ENCODE data around the gene PHC1.

PHC1 gene

GRCh38 chr12:8950702-8951478 lies 36.6 kb downstream of the PHC1 start:
- Histone ChIP-seq H3K9me3 (ENCODE audit: control insufficient read depth in 1 of 2, low read length in 2 of 2) (no peaks in the 10 kb centered on the region), H3K27me3 (ENCODE audit: low read depth, low read length) (no peaks in the 10 kb centered on the region), H3K4me3 (ENCODE audit: low read depth in 1 of 2, low read length in 2 of 2) (peak overlapping the region; percentile 89 to 98), H3K36me3 (ENCODE audit: control insufficient read depth in 1 of 2, insufficient read depth in 2 of 2, low read length in 2 of 2) (peaks cover 5 to 8% of the 10 kb centered on the region in 2 donors), H3K27ac (ENCODE audit: low read length) (peak overlapping the region; percentile 97), H3K4me1 (ENCODE audit: control insufficient read depth in 1 of 2, insufficient read depth in 2 of 2, low read length in 2 of 2) (peaks cover 3 to 19% of the 10 kb centered on the region in 2 donors)

GRCh38 chr12:8951744-8952143 lies 37.4 kb downstream of the PHC1 start:
- Histone ChIP-seq H3K27me3 (ENCODE audit: low read depth, low read length) (no peaks in the 10 kb centered on the region), H3K27ac (ENCODE audit: low read length) (no peak overlapping the region), H3K36me3 (ENCODE audit: control insufficient read depth in 1 of 2, insufficient read depth in 2 of 2, low read length in 2 of 2) (peaks cover 0 to 4% of the 10 kb centered on the region in 2 donors), H3K4me1 (ENCODE audit: control insufficient read depth in 1 of 2, insufficient read depth in 2 of 2, low read length in 2 of 2) (peaks cover 3 to 19% of the 10 kb centered on the region in 2 donors), H3K4me3 (ENCODE audit: low read depth in 1 of 2, low read length in 2 of 2) (no peak overlapping the region), H3K9me3 (ENCODE audit: control insufficient read depth in 1 of 2, low read length in 2 of 2) (no peaks in the 10 kb centered on the region)

GRCh38 chr12:8953773-8954402 lies 39.6 kb downstream of the PHC1 start:
- H3K27me3 ChIP-seq (ENCODE audit: low read depth, low read length): no peaks in the 10 kb centered on the region
- no peak overlapping the region for H3K4me3 ChIP-seq (ENCODE audit: low read depth in 1 of 2, low read length in 2 of 2)
- H3K36me3 ChIP-seq (ENCODE audit: control insufficient read depth in 1 of 2, insufficient read depth in 2 of 2, low read length in 2 of 2): peaks cover 0 to 4% of the 10 kb centered on the region in 2 donors
- H3K9me3 ChIP-seq (ENCODE audit: control insufficient read depth in 1 of 2, low read length in 2 of 2): no peaks in the 10 kb centered on the region
- H3K4me1 ChIP-seq (ENCODE audit: control insufficient read depth in 1 of 2, insufficient read depth in 2 of 2, low read length in 2 of 2): no peaks in the 10 kb centered on the region
- H3K27ac ChIP-seq (ENCODE audit: low read length): no peak overlapping the region

- Histone ChIP-seq H3K36me3 (ENCODE audit: control insufficient read depth in 1 of 2, insufficient read depth in 2 of 2, low read length in 2 of 2) (peaks cover 0 to 4% of the 10 kb centered on the region in 2 donors), H3K9me3 (ENCODE audit: control insufficient read depth in 1 of 2, low read length in 2 of 2) (no peaks in the 10 kb centered on the region), H3K27me3 (ENCODE audit: low read depth, low read length) (no peaks in the 10 kb centered on the region), H3K27ac (ENCODE audit: low read length) (no peak overlapping the region), H3K4me1 (ENCODE audit: control insufficient read depth in 1 of 2, insufficient read depth in 2 of 2, low read length in 2 of 2) (no peaks in the 10 kb centered on the region), H3K4me3 (ENCODE audit: low read depth in 1 of 2, low read length in 2 of 2) (no peak overlapping the region)
Measured at GRCh38 chr12:8956073-8956472, 41.8 kb downstream of the PHC1 start.

GRCh38 chr12:8956772-8957171 lies 42.5 kb downstream of the PHC1 start:
- Histone ChIP-seq H3K4me3 (ENCODE audit: low read depth in 1 of 2, low read length in 2 of 2) (no peak overlapping the region), H3K36me3 (ENCODE audit: control insufficient read depth in 1 of 2, insufficient read depth in 2 of 2, low read length in 2 of 2) (peaks cover 0 to 4% of the 10 kb centered on the region in 2 donors), H3K9me3 (ENCODE audit: control insufficient read depth in 1 of 2, low read length in 2 of 2) (no peaks in the 10 kb centered on the region), H3K4me1 (ENCODE audit: control insufficient read depth in 1 of 2, insufficient read depth in 2 of 2, low read length in 2 of 2) (no peaks in the 10 kb centered on the region), H3K27me3 (ENCODE audit: low read depth, low read length) (no peaks in the 10 kb centered on the region), H3K27ac (ENCODE audit: low read length) (no peak overlapping the region)

- no peaks in the 10 kb centered on the region for H3K27me3 ChIP-seq (ENCODE audit: low read depth, low read length)
- no peak overlapping the region for H3K4me3 ChIP-seq (ENCODE audit: low read depth in 1 of 2, low read length in 2 of 2)
- no peaks in the 10 kb centered on the region for H3K9me3 ChIP-seq (ENCODE audit: control insufficient read depth in 1 of 2, low read length in 2 of 2)
- H3K4me1 ChIP-seq (ENCODE audit: control insufficient read depth in 1 of 2, insufficient read depth in 2 of 2, low read length in 2 of 2): no peaks in the 10 kb centered on the region
- no peak overlapping the region for H3K27ac ChIP-seq (ENCODE audit: low read length)
- peaks cover 0 to 4% of the 10 kb centered on the region in 2 donors for H3K36me3 ChIP-seq (ENCODE audit: control insufficient read depth in 1 of 2, insufficient read depth in 2 of 2, low read length in 2 of 2)
Measured at GRCh38 chr12:8957561-8957960, 43.3 kb downstream of the PHC1 start.

- no peak overlapping the region for H3K27ac ChIP-seq (ENCODE audit: low read length)
- peaks cover 0 to 4% of the 10 kb centered on the region in 2 donors for H3K36me3 ChIP-seq (ENCODE audit: control insufficient read depth in 1 of 2, insufficient read depth in 2 of 2, low read length in 2 of 2)
- H3K9me3 ChIP-seq (ENCODE audit: control insufficient read depth in 1 of 2, low read length in 2 of 2): no peaks in the 10 kb centered on the region
- H3K4me1 ChIP-seq (ENCODE audit: control insufficient read depth in 1 of 2, insufficient read depth in 2 of 2, low read length in 2 of 2): no peaks in the 10 kb centered on the region
- no peaks in the 10 kb centered on the region for H3K27me3 ChIP-seq (ENCODE audit: low read depth, low read length)
- no peak overlapping the region for H3K4me3 ChIP-seq (ENCODE audit: low read depth in 1 of 2, low read length in 2 of 2)
Measured at GRCh38 chr12:8958066-8958465, 43.8 kb downstream of the PHC1 start.

GRCh38 chr12:8960176-8960575 lies 45.9 kb downstream of the PHC1 start:
- Histone ChIP-seq H3K36me3 (ENCODE audit: control insufficient read depth in 1 of 2, insufficient read depth in 2 of 2, low read length in 2 of 2) (no peaks in the 10 kb centered on the region), H3K4me3 (ENCODE audit: low read depth in 1 of 2, low read length in 2 of 2) (no peak overlapping the region), H3K9me3 (ENCODE audit: control insufficient read depth in 1 of 2, low read length in 2 of 2) (no peaks in the 10 kb centered on the region), H3K27me3 (ENCODE audit: low read depth, low read length) (no peaks in the 10 kb centered on the region), H3K4me1 (ENCODE audit: control insufficient read depth in 1 of 2, insufficient read depth in 2 of 2, low read length in 2 of 2) (no peaks in the 10 kb centered on the region), H3K27ac (ENCODE audit: low read length) (no peak overlapping the region)

GRCh38 chr12:8968761-8969160 lies 54.5 kb downstream of the PHC1 start:
- H3K4me3 ChIP-seq (ENCODE audit: low read depth in 1 of 2, low read length in 2 of 2): peak overlapping the region in 1 of 2 donors; percentile 38
- H3K4me1 ChIP-seq (ENCODE audit: control insufficient read depth in 1 of 2, insufficient read depth in 2 of 2, low read length in 2 of 2): no peaks in the 10 kb centered on the region
- peaks cover 5 to 26% of the 10 kb centered on the region in 2 donors for H3K9me3 ChIP-seq (ENCODE audit: control insufficient read depth in 1 of 2, low read length in 2 of 2)
- no peaks in the 10 kb centered on the region for H3K27me3 ChIP-seq (ENCODE audit: low read depth, low read length)
- H3K36me3 ChIP-seq (ENCODE audit: control insufficient read depth in 1 of 2, insufficient read depth in 2 of 2, low read length in 2 of 2): no peaks in the 10 kb centered on the region
- no peak overlapping the region for H3K27ac ChIP-seq (ENCODE audit: low read length)

GRCh38 chr12:8969861-8970411 lies 55.6 kb downstream of the PHC1 start:
- Histone ChIP-seq H3K4me1 (ENCODE audit: control insufficient read depth in 1 of 2, insufficient read depth in 2 of 2, low read length in 2 of 2) (no peaks in the 10 kb centered on the region), H3K27ac (ENCODE audit: low read length) (no peak overlapping the region), H3K27me3 (ENCODE audit: low read depth, low read length) (no peaks in the 10 kb centered on the region), H3K9me3 (ENCODE audit: control insufficient read depth in 1 of 2, low read length in 2 of 2) (peaks cover 5 to 31% of the 10 kb centered on the region in 2 donors), H3K36me3 (ENCODE audit: control insufficient read depth in 1 of 2, insufficient read depth in 2 of 2, low read length in 2 of 2) (no peaks in the 10 kb centered on the region), H3K4me3 (ENCODE audit: low read depth in 1 of 2, low read length in 2 of 2) (no peak overlapping the region)

- H3K27ac ChIP-seq (ENCODE audit: low read length): no peak overlapping the region
- no peaks in the 10 kb centered on the region for H3K36me3 ChIP-seq (ENCODE audit: control insufficient read depth in 1 of 2, insufficient read depth in 2 of 2, low read length in 2 of 2)
- peaks cover 5 to 31% of the 10 kb centered on the region in 2 donors for H3K9me3 ChIP-seq (ENCODE audit: control insufficient read depth in 1 of 2, low read length in 2 of 2)
- no peak overlapping the region for H3K4me3 ChIP-seq (ENCODE audit: low read depth in 1 of 2, low read length in 2 of 2)
- H3K27me3 ChIP-seq (ENCODE audit: low read depth, low read length): no peaks in the 10 kb centered on the region
- no peaks in the 10 kb centered on the region for H3K4me1 ChIP-seq (ENCODE audit: control insufficient read depth in 1 of 2, insufficient read depth in 2 of 2, low read length in 2 of 2)
Measured at GRCh38 chr12:8970432-8970831, 56.1 kb downstream of the PHC1 start.

Measured in muscle layer of duodenum (tissue), 2 donors.